HG03575 (cell line): ENCODE results near the gene FAM120AOS.
"Not testable (repeated sequence)": the region's sequence is repeated elsewhere in the genome, so short reads cannot be mapped to it uniquely, and the experiment has no call there.

Experiments used
- ATAC-seq: cut with Tn5 transposase; IDR thresholded peaks from one replicate; pipeline ENCODE4 v1.9.1; 2021; ENCODE audit not compliant: unreplicated experiment, insufficient number of reproducible peaks, low FRiP score; ENCODE audit errors: extremely low read depth

The FAM120AOS gene

GRCh38 chr9:93450945-93451815 lies 2.2 kb downstream of the FAM120AOS start, which contains the start of gene FAM120A:
FAM120A (plus strand) TSS chr9:93451685; CDS start chr9:93451916, 231 bp downstream.
- no peak for ATAC-seq

GRCh38 chr9:93447655-93448054 lies 5.7 kb downstream of the FAM120AOS start:
- no peak for ATAC-seq

GRCh38 chr9:93446073-93446472 lies 7.3 kb downstream of the FAM120AOS start:
- ATAC-seq: no peak

GRCh38 chr9:93440896-93441580 lies 12.3 kb downstream of the FAM120AOS start:
- ATAC-seq: no peak

- not testable (repeated sequence) for ATAC-seq
Observed at GRCh38 chr9:93439301-93439700, 14.1 kb downstream of the FAM120AOS start.

- no peak for ATAC-seq
Observed at GRCh38 chr9:93437996-93438395, 15.4 kb downstream of the FAM120AOS start.

- ATAC-seq: no peak
Observed at GRCh38 chr9:93436655-93437407, 16.6 kb downstream of the FAM120AOS start.

- ATAC-seq: no peak
Observed at GRCh38 chr9:93436218-93436617, 17.2 kb downstream of the FAM120AOS start.

GRCh38 chr9:93435386-93435785 lies 18.0 kb downstream of the FAM120AOS start:
- no peak for ATAC-seq

- ATAC-seq: no peak
Observed at GRCh38 chr9:93434056-93434455, 19.3 kb downstream of the FAM120AOS start.

GRCh38 chr9:93432964-93433363 lies 20.4 kb downstream of the FAM120AOS start:
- ATAC-seq: no peak

- no peak for ATAC-seq
Observed at GRCh38 chr9:93431539-93432105, 21.8 kb downstream of the FAM120AOS start.

GRCh38 chr9:93427655-93428379 lies 25.6 kb downstream of the FAM120AOS start:
- ATAC-seq: no peak

GRCh38 chr9:93422977-93423616 lies 30.3 kb downstream of the FAM120AOS start:
- no peak for ATAC-seq

- ATAC-seq: no peak
Observed at GRCh38 chr9:93419023-93419422, 34.4 kb downstream of the FAM120AOS start.

- no peak for ATAC-seq
Observed at GRCh38 chr9:93417538-93417937, 35.8 kb downstream of the FAM120AOS start.

- ATAC-seq: no peak
Observed at GRCh38 chr9:93416530-93417235, 36.7 kb downstream of the FAM120AOS start.
